ENCODE data around the gene RPP14.

- TF ChIP-seq, protein P1, sequence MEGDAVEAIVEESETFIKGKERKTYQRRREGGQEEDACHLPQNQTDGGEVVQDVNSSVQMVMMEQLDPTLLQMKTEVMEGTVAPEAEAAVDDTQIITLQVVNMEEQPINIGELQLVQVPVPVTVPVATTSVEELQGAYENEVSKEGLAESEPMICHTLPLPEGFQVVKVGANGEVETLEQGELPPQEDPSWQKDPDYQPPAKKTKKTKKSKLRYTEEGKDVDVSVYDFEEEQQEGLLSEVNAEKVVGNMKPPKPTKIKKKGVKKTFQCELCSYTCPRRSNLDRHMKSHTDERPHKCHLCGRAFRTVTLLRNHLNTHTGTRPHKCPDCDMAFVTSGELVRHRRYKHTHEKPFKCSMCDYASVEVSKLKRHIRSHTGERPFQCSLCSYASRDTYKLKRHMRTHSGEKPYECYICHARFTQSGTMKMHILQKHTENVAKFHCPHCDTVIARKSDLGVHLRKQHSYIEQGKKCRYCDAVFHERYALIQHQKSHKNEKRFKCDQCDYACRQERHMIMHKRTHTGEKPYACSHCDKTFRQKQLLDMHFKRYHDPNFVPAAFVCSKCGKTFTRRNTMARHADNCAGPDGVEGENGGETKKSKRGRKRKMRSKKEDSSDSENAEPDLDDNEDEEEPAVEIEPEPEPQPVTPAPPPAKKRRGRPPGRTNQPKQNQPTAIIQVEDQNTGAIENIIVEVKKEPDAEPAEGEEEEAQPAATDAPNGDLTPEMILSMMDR (conservative IDR thresholded peaks at IDR 0.05 in 1 of 2, IDR thresholded peaks at IDR 0.05 in 1 of 2; ENCODE audit: low read depth in 1 of 2, low read length in 2 of 2): no peak
- TF ChIP-seq EZH2 (IDR thresholded peaks at IDR 0.05; ENCODE audit: low read length, missing control alignments): no peak
These were observed 23.3 kb downstream of the RPP14 start for GRCh38 chr3:58329150-58329921.

Data from fibroblast of lung (primary cell).